Activated gamma-delta T cell treated with anti-CD3 and anti-CD28 coated beads, Interleukin-2, amount 50 U/mL, for 16 hours (primary cell): Measurements from ENCODE around the gene HMG20A.

Source experiments
- DNase-seq: peaks from one replicate; pipeline ENCODE4 v3.0.0-alpha.2; 2020; ENCODE audit warnings: low read depth

Gene HMG20A

GRCh38 chr15:77476995-77477394 lies 56.3 kb downstream of the HMG20A start:
- no peak for DNase-seq

GRCh38 chr15:77478051-77478450 lies 57.4 kb downstream of the HMG20A start:
- DNase-seq, result no peak

GRCh38 chr15:77479015-77479414 lies 58.3 kb downstream of the HMG20A start:
- no peak for DNase-seq

- no peak for DNase-seq
These were observed 60.4 kb downstream of the HMG20A start for GRCh38 chr15:77480859-77481633.

- no peak for DNase-seq
These were observed 61.0 kb downstream of the HMG20A start for GRCh38 chr15:77481670-77482069.

- no peak for DNase-seq
These were observed 61.9 kb downstream of the HMG20A start for GRCh38 chr15:77482570-77482969.

- no peak for DNase-seq
These were observed 62.9 kb downstream of the HMG20A start for GRCh38 chr15:77483425-77484140.

- no peak for DNase-seq
These were observed 64.3 kb downstream of the HMG20A start for GRCh38 chr15:77484994-77485393.

GRCh38 chr15:77486542-77487468 lies 66.1 kb downstream of the HMG20A start:
- DNase-seq, result no peak

- no peak for DNase-seq
These were observed 66.8 kb downstream of the HMG20A start for GRCh38 chr15:77487469-77487842.

GRCh38 chr15:77487888-77488287 lies 67.2 kb downstream of the HMG20A start:
- no peak for DNase-seq

GRCh38 chr15:77489647-77490046 lies 69.0 kb downstream of the HMG20A start:
- DNase-seq, result no peak

GRCh38 chr15:77493324-77493907 lies 72.7 kb downstream of the HMG20A start:
- DNase-seq, result no peak

- DNase-seq, result no peak
These were observed 73.6 kb downstream of the HMG20A start for GRCh38 chr15:77494073-77494867.

- DNase-seq, result no peak
These were observed 74.3 kb downstream of the HMG20A start for GRCh38 chr15:77494964-77495363.

GRCh38 chr15:77495838-77496596 lies 75.3 kb downstream of the HMG20A start:
- no peak for DNase-seq

- peak; percentile 55 for DNase-seq
These were observed 76.0 kb downstream of the HMG20A start for GRCh38 chr15:77496715-77497109.

GRCh38 chr15:77497110-77497737 lies 76.5 kb downstream of the HMG20A start:
- DNase-seq, result no peak

GRCh38 chr15:77497942-77498361 lies 77.3 kb downstream of the HMG20A start:
- no peak for DNase-seq
